DMS153 treated with DMSO at 0.1 percent for 48 hours (cell line): ENCODE results near the gene MYH14.

Experiments
- DNase-seq: peaks from one replicate; lab custom pipeline; 2025; ENCODE audit not compliant: unreplicated experiment; lab: John Stamatoyannopoulos, UW

The MYH14 gene

GRCh38 chr19:50192463-50193211, 10.8 kb upstream of the MYH14 start:
- DNase-seq: no peak

DNA sequence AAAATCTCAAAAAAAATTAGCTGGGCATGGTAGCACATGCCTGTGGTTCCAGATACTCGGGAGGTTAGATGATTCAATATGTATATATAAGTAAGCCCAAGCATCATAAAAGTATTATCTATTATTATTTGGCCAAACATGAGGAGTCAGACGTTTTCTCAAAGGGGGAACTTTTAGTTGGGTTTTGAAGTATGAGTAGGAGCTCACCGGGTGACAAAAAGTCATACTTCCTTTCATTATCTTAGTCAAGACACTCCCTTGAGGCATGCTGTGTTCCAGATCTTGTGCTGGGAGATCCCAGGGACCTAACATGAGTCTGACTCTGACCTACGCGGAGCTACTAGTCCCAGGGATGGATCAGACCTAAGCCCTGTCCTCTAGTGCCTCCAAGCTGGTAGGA, 8.2 kb upstream of the MYH14 start:
- no peak for DNase-seq

- DNase-seq: no peak
Measured at GRCh38 chr19:50196322-50196932, 7.0 kb upstream of the MYH14 start.

DNA sequence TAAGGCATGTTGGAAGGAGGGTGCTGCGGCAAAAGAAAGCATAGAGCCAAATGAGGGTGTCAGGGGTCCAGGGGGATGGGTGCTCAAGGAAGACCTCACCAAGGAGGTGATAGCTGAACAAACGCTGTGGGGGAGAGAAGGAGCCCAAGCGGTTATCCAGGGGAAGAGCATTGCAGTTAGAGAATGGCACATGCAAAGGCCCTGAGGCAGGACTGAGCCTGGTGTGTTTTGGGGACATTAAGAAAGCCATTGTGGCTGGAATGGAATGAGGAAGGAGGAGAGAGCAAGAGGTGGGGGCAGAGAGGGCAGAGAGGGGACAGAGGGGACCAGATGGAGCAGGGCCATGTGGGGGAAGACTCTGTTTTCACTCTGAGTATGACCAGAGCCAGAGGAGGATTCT, 6.1 kb upstream of the MYH14 start:
- DNase-seq: no peak

DNA sequence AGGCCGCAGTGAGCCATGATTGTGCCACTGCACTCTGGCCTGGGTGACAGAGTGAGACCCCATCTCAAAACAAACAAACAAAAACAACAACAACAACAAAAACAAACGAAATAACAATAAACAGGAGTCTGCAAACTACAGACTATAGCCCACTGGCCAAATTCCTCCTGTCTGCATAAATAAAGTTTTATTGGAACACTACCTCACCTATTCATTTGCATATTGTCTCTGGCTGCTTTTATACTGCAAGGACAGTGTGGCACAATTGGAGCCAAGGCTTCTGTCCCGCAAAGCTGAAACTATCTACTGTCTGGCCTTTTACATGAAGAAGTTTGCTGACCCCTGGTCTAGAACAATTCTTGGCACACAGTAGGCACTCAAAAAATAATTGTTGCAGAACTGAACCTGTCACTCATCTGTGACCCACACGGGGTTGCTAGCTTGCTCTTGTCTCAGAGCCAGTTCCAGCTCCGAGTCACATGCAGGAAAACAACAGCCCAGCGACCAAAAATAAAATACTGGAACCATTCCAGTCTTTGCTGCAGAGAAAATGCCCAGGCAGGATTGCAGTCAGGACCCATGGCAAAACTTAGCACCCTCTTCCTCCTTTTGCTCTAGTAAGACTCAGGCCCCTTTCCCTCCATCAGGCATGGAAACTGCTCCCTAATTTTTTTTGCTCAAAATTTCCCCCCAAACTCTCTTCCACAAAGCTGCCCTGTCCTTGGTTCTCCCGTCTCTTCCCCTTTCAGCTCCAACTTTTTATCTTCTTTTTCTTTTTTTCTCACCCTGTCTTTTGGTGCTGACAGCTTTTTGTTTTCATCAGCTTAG, 4.8 kb upstream of the MYH14 start:
- no peak for DNase-seq

- no peak for DNase-seq
Measured at GRCh38 chr19:50199259-50199555, 4.2 kb upstream of the MYH14 start.

GRCh38 chr19:50202386-50202785, 1.0 kb upstream of the MYH14 start:
- DNase-seq: no peak

DNA sequence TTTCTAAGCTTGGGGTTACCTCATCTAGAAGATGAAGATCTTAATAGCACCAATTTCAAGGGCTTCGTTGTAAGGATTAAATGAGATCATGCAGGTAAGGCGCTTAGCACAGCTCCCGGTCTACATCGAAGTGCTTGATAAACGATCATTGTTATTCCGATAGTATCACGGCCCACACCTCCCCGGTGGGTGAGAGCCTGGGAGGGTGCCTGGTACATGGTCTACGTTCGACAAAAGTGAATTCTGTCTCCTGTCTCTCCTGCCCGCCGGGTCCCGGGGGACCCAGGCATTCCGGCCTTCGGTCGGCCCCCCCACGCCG, 501 bp upstream of the MYH14 start:
- DNase-seq: no peak

GRCh38 chr19:50204081-50204428, 633 bp downstream of the MYH14 start:
- no peak for DNase-seq

- peak; percentile 23 for DNase-seq
Measured at GRCh38 chr19:50204811-50205675, 1.6 kb downstream of the MYH14 start.

DNA sequence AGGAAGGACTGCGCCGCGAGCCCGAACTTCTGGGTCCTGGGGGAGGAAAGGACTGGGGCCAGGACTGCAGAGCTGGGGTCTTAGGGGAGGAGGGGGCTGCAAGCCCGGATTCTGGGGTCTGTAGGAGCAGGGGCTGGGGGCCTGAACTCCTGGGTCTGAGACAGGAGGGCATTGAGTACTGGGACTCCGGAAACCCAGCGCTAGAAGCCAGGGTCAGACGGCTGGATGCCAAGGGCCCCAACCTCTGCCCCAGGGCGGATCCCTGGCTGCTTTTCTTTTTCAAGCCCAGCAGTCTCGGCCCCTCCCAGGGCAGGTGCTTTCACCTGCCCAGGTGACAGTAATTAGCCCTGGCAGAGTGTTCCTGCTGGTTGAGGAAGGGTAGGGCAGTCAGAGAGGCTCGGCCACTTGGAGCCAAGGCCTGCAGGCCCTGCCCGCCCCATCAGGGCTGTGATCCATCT, 2.3 kb downstream of the MYH14 start:
- DNase-seq: peak; percentile 59

GRCh38 chr19:50206191-50206590, 2.8 kb downstream of the MYH14 start:
- no peak for DNase-seq

GRCh38 chr19:50207730-50208129, 4.3 kb downstream of the MYH14 start:
- DNase-seq: no peak

DNA sequence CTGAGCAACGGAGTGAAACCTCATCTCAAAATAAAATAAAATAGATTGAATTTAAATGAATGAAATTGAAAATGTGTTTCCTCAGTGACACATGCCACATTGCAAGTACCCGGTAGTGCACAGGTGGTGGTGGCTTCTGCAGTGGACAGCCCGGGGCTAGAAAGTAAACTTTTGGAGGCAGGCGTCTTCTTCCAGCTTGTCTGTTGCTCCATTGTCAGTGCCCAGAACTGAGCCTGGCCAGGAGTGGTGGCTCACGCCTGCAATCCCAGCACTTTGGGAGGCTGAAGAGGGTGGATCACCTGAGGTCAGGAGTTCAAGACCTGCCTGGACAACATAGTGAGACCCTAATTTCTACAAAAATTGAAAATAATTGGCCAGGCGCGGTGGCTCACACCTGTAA, 5.7 kb downstream of the MYH14 start:
- DNase-seq: no peak

- no peak for DNase-seq
Measured at GRCh38 chr19:50210425-50210824, 7.0 kb downstream of the MYH14 start.

- no peak for DNase-seq
Measured at GRCh38 chr19:50213925-50214324, 10.5 kb downstream of the MYH14 start.

- DNase-seq: peak; percentile 49
Measured at GRCh38 chr19:50214699-50215543, 11.5 kb downstream of the MYH14 start.

- no peak for DNase-seq
Measured at GRCh38 chr19:50215820-50216219, 12.4 kb downstream of the MYH14 start.

- no peak for DNase-seq
Measured at GRCh38 chr19:50221087-50221486, 17.7 kb downstream of the MYH14 start.

- no peak for DNase-seq
Measured at GRCh38 chr19:50222691-50223438, 19.4 kb downstream of the MYH14 start.
